ENCODE measurements around the gene PAX2. TPM values are rescaled to one million over a fixed set of nuclear protein-coding genes. Genes with fewer than 3 reads are reported as not detected.

PAX2 gene
- total and polyA plus RNA-seq, 2 of the 13 experiments (the other 11 are each of a cell fraction or from before 2014, with no cell fraction given), result not detected

DNA sequence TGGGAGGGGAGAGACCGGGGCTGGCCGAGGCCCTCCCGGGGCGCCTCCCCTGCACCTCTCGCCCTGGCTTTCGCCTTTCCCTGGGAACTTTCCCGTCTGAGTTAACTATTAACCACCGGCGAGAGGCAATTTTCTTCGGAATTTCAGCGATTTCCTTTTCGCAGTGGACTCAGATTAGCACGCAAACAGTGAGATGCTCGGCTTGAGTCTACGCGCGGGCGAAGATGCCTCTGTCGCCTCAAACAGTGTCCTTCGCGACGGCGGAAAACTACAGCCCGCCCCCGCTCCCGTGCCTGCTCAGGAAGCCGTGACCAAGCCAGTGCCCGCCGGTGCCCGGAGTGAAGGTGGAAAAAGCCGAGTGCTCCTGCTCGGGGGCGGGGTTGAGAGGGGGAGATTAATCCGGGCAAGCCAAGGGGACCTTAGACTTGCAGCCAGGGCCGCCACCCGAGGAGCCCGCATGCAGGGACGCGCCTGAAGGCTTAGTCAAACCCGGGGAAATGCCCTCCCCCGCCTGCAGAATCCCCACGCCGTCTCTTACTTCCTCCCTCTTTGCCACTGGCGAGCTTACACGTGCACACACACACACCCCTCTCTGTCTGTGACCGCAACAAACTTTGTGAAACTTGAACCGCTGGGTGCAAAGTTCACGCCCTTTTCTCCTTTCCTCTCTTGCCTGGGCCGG is 14.5 kb upstream of the PAX2 start (continued):
- TF ChIP-seq, protein P1, sequence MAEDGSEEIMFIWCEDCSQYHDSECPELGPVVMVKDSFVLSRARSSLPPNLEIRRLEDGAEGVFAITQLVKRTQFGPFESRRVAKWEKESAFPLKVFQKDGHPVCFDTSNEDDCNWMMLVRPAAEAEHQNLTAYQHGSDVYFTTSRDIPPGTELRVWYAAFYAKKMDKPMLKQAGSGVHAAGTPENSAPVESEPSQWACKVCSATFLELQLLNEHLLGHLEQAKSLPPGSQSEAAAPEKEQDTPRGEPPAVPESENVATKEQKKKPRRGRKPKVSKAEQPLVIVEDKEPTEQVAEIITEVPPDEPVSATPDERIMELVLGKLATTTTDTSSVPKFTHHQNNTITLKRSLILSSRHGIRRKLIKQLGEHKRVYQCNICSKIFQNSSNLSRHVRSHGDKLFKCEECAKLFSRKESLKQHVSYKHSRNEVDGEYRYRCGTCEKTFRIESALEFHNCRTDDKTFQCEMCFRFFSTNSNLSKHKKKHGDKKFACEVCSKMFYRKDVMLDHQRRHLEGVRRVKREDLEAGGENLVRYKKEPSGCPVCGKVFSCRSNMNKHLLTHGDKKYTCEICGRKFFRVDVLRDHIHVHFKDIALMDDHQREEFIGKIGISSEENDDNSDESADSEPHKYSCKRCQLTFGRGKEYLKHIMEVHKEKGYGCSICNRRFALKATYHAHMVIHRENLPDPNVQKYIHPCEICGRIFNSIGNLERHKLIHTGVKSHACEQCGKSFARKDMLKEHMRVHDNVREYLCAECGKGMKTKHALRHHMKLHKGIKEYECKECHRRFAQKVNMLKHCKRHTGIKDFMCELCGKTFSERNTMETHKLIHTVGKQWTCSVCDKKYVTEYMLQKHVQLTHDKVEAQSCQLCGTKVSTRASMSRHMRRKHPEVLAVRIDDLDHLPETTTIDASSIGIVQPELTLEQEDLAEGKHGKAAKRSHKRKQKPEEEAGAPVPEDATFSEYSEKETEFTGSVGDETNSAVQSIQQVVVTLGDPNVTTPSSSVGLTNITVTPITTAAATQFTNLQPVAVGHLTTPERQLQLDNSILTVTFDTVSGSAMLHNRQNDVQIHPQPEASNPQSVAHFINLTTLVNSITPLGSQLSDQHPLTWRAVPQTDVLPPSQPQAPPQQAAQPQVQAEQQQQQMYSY (CRISPR knock-in tag; IDR thresholded peaks at IDR 0.05), result peak; percentile 39
- TF ChIP-seq GPBP1L1 (CRISPR knock-in tag; IDR thresholded peaks at IDR 0.05) (no peak), ZSCAN29 (CRISPR knock-in tag; conservative IDR thresholded peaks at IDR 0.05) (no peak), ZFAT (CRISPR knock-in tag; conservative IDR thresholded peaks at IDR 0.05) (no peak), JUNB (CRISPR knock-in tag; IDR thresholded peaks at IDR 0.05; ENCODE audit: borderline replicate concordance) (no peak), SYNCRIP (IDR thresholded peaks at IDR 0.05; ENCODE audit: insufficient read depth, low read depth, low read length) (no peak), STAT5B (CRISPR knock-in tag; IDR thresholded peaks at IDR 0.05) (no peak), ZSCAN20 (CRISPR knock-in tag; IDR thresholded peaks at IDR 0.05; ENCODE audit: borderline replicate concordance) (no peak), SALL2 (CRISPR knock-in tag; IDR thresholded peaks at IDR 0.05) (0 out of 2 replicates have a peak, but pooled peaks have one; percentile 49), ESRRA (CRISPR knock-in tag; IDR thresholded peaks at IDR 0.05; ENCODE audit: low read depth) (peak; percentile 35; the same call in 1 of the 2 replicates), MTF1 (CRISPR knock-in tag; IDR thresholded peaks at IDR 0.05) (no peak), MXD1 (CRISPR knock-in tag; IDR thresholded peaks at IDR 0.05) (0 out of 2 replicates have a peak, but pooled peaks have one; percentile 23), RBFOX2 (IDR thresholded peaks at IDR 0.05; ENCODE audit: low read depth, low read length) (no peak), ZNF619 (CRISPR knock-in tag; IDR thresholded peaks at IDR 0.05) (no peak)
- TF ChIP-seq, protein P2, sequence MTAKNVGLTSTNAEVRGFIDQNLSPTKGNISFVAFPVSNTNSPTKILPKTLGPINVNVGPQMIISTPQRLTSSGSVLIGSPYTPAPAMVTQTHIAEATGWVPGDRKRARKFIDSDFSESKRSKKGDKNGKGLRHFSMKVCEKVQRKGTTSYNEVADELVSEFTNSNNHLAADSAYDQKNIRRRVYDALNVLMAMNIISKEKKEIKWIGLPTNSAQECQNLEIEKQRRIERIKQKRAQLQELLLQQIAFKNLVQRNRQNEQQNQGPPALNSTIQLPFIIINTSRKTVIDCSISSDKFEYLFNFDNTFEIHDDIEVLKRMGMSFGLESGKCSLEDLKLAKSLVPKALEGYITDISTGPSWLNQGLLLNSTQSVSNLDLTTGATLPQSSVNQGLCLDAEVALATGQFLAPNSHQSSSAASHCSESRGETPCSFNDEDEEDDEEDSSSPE (CRISPR knock-in tag; IDR thresholded peaks at IDR 0.05), result no peak
- TF ChIP-seq, protein P3, sequence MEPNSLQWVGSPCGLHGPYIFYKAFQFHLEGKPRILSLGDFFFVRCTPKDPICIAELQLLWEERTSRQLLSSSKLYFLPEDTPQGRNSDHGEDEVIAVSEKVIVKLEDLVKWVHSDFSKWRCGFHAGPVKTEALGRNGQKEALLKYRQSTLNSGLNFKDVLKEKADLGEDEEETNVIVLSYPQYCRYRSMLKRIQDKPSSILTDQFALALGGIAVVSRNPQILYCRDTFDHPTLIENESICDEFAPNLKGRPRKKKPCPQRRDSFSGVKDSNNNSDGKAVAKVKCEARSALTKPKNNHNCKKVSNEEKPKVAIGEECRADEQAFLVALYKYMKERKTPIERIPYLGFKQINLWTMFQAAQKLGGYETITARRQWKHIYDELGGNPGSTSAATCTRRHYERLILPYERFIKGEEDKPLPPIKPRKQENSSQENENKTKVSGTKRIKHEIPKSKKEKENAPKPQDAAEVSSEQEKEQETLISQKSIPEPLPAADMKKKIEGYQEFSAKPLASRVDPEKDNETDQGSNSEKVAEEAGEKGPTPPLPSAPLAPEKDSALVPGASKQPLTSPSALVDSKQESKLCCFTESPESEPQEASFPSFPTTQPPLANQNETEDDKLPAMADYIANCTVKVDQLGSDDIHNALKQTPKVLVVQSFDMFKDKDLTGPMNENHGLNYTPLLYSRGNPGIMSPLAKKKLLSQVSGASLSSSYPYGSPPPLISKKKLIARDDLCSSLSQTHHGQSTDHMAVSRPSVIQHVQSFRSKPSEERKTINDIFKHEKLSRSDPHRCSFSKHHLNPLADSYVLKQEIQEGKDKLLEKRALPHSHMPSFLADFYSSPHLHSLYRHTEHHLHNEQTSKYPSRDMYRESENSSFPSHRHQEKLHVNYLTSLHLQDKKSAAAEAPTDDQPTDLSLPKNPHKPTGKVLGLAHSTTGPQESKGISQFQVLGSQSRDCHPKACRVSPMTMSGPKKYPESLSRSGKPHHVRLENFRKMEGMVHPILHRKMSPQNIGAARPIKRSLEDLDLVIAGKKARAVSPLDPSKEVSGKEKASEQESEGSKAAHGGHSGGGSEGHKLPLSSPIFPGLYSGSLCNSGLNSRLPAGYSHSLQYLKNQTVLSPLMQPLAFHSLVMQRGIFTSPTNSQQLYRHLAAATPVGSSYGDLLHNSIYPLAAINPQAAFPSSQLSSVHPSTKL (CRISPR knock-in tag; IDR thresholded peaks at IDR 0.05), result peak; percentile 9; the same call in 1 of the 2 replicates
- TF ChIP-seq, protein P4, sequence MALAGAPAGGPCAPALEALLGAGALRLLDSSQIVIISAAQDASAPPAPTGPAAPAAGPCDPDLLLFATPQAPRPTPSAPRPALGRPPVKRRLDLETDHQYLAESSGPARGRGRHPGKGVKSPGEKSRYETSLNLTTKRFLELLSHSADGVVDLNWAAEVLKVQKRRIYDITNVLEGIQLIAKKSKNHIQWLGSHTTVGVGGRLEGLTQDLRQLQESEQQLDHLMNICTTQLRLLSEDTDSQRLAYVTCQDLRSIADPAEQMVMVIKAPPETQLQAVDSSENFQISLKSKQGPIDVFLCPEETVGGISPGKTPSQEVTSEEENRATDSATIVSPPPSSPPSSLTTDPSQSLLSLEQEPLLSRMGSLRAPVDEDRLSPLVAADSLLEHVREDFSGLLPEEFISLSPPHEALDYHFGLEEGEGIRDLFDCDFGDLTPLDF (CRISPR knock-in tag; IDR thresholded peaks at IDR 0.05), result no peak

Measured in HepG2 (cell line).